Erythroblast (primary cell): ENCODE measurements around the gene GALNT9.

ENCODE experiments used
- GATA1 ChIP-seq: IDR thresholded peaks from 2 replicates; pipeline ENCODE4 v1.6.1; 2011; ENCODE audit warnings: low read depth, mild to moderate bottlenecking, control low read depth, low read length, moderate library complexity
- POLR2A ChIP-seq: IDR thresholded peaks from 2 replicates; pipeline ENCODE4 v1.6.1; 2011; ENCODE audit warnings: mild to moderate bottlenecking, low read length

DNA sequence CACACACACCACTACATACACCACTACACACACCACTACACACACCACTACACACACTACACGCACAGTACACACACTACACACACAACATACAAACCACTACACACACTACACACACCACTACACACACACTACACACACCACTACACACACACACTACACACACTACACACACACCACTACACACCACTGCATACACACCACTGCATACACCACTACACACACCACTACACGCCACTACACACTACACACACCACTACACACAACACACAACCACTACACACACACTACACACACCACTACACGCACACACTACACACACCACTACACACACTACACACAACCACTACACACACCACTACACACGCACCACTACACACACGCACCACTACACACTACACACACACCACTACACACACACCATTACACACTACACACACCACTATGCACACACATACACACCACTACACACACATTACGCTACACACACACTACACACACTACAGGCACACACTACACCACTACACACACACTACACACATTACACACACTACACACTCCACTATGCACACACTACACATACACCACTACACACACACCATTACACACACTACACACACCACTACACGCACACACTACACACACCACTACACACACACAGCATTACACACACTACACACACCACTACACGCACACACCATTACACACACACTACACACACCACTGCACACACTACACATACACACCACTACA is 172.6 kb downstream of the GALNT9 start:
- TF ChIP-seq POLR2A (no peak), GATA1 (no peak)
